ENCODE data around the gene TTC23.

- TF ChIP-seq CTCF (optimal IDR thresholded peaks at IDR 0.05 in 1 of 3, IDR thresholded peaks at IDR 0.05 in 1 of 3, conservative IDR thresholded peaks at IDR 0.05 in 1 of 3; ENCODE audit: extremely low read depth in 1 of 3, insufficient read depth in 2 of 3, low read length in 3 of 3) (no peak), EZH2 (IDR thresholded peaks at IDR 0.05; ENCODE audit: low read length) (no peak)
Measured at GRCh38 chr15:99123713-99124451, 125.5 kb downstream of the TTC23 start.
